ENCODE data around the gene CFAP20DC. TPM values are rescaled to one million over a fixed set of nuclear protein-coding genes. Genes with fewer than 3 reads are reported as not detected.
"Not testable (repeated sequence)": the region's sequence is repeated elsewhere in the genome, so short reads cannot be mapped to it uniquely, and the experiment has no call there.

The CFAP20DC gene
- total RNA-seq, 2 experiments from 2014 or later: 2.4 to 2.5 TPM

- Mint-ChIP-seq H3K9me3 (no peaks in the 10 kb centered on the region), H3K36me3 (no peaks in the 10 kb centered on the region), H3K4me1 (ENCODE audit: low read depth) (no peaks in the 10 kb centered on the region), H3K27ac (no peak overlapping the region), H3K4me3 (no peak overlapping the region), H3K27me3 (peaks cover 4% of the 10 kb centered on the region)
- POLR2A ChIA-PET: no interaction called here
- intact Hi-C loops (cut with micrococcal nuclease): no loop called here
- no peak for DNase-seq
- CTCF ChIA-PET: no interaction called here
These were observed 312.2 kb downstream of the CFAP20DC start for GRCh38 chr3:58737644-58738043.

GRCh38 chr3:58731673-58732072 lies 318.2 kb downstream of the CFAP20DC start:
- Mint-ChIP-seq H3K27me3 (no peaks in the 10 kb centered on the region), H3K27ac (no peak overlapping the region), H3K36me3 (no peaks in the 10 kb centered on the region), H3K4me1 (ENCODE audit: low read depth) (no peaks in the 10 kb centered on the region), H3K4me3 (no peak overlapping the region), H3K9me3 (no peaks in the 10 kb centered on the region)
- DNase-seq: no peak
- ChIA-PET POLR2A (no interaction called here), CTCF (no interaction called here)
- intact Hi-C loops (cut with micrococcal nuclease): no loop called here

- no peak for DNase-seq
- Mint-ChIP-seq H3K4me3 (no peak overlapping the region), H3K27ac (no peak overlapping the region), H3K36me3 (no peaks in the 10 kb centered on the region), H3K4me1 (ENCODE audit: low read depth) (no peaks in the 10 kb centered on the region), H3K27me3 (no peaks in the 10 kb centered on the region), H3K9me3 (no peaks in the 10 kb centered on the region)
- intact Hi-C loops (cut with micrococcal nuclease): no loop called here
- ChIA-PET POLR2A (no interaction called here), CTCF (no interaction called here)
These were observed 321.1 kb downstream of the CFAP20DC start for GRCh38 chr3:58728723-58729122.

- no peaks in the 10 kb centered on the region for H3K4me1 Mint-ChIP-seq (ENCODE audit: low read depth)
- DNase-seq: no peak
- no peaks in the 10 kb centered on the region for H3K36me3 Mint-ChIP-seq
- CTCF ChIA-PET: no interaction called here
- no peak overlapping the region for H3K4me3 Mint-ChIP-seq
- POLR2A ChIA-PET: no interaction called here
- intact Hi-C loops (cut with micrococcal nuclease): no loop called here
- no peaks in the 10 kb centered on the region for H3K9me3 Mint-ChIP-seq
- H3K27me3 Mint-ChIP-seq: no peaks in the 10 kb centered on the region
- H3K27ac Mint-ChIP-seq: no peak overlapping the region
These were observed 324.4 kb downstream of the CFAP20DC start for GRCh38 chr3:58725326-58725853.

- POLR2A ChIA-PET: no interaction called here
- CTCF ChIA-PET: no interaction called here
- DNase-seq: no peak
- no peak overlapping the region for H3K27ac Mint-ChIP-seq
- H3K4me3 Mint-ChIP-seq: no peak overlapping the region
- intact Hi-C loops (cut with micrococcal nuclease): no loop called here
- H3K27me3 Mint-ChIP-seq: no peaks in the 10 kb centered on the region
- H3K9me3 Mint-ChIP-seq: no peaks in the 10 kb centered on the region
- no peaks in the 10 kb centered on the region for H3K36me3 Mint-ChIP-seq
- H3K4me1 Mint-ChIP-seq (ENCODE audit: low read depth): no peaks in the 10 kb centered on the region
These were observed 325.5 kb downstream of the CFAP20DC start for GRCh38 chr3:58724336-58724735.

GRCh38 chr3:58723173-58723572 lies 326.7 kb downstream of the CFAP20DC start:
- Mint-ChIP-seq H3K9me3 (no peaks in the 10 kb centered on the region), H3K36me3 (no peaks in the 10 kb centered on the region), H3K4me3 (no peak overlapping the region), H3K27me3 (no peaks in the 10 kb centered on the region), H3K27ac (no peak overlapping the region), H3K4me1 (ENCODE audit: low read depth) (no peaks in the 10 kb centered on the region)
- intact Hi-C loops (cut with micrococcal nuclease): no loop called here
- ChIA-PET CTCF (no interaction called here), POLR2A (no interaction called here)
- DNase-seq: no peak

GRCh38 chr3:58722561-58722960 lies 327.3 kb downstream of the CFAP20DC start:
- Mint-ChIP-seq H3K4me1 (ENCODE audit: low read depth) (no peaks in the 10 kb centered on the region), H3K9me3 (no peaks in the 10 kb centered on the region), H3K4me3 (no peak overlapping the region), H3K27ac (no peak overlapping the region), H3K27me3 (no peaks in the 10 kb centered on the region), H3K36me3 (no peaks in the 10 kb centered on the region)
- no peak for DNase-seq
- ChIA-PET POLR2A (no interaction called here), CTCF (no interaction called here)
- intact Hi-C loops (cut with micrococcal nuclease): no loop called here

GRCh38 chr3:58720526-58720925 lies 329.3 kb downstream of the CFAP20DC start:
- no peak for DNase-seq
- intact Hi-C loops (cut with micrococcal nuclease): no loop called here
- Mint-ChIP-seq H3K9me3 (no peaks in the 10 kb centered on the region), H3K36me3 (no peaks in the 10 kb centered on the region), H3K27me3 (no peaks in the 10 kb centered on the region), H3K4me1 (ENCODE audit: low read depth) (no peaks in the 10 kb centered on the region), H3K4me3 (no peak overlapping the region), H3K27ac (no peak overlapping the region)
- ChIA-PET CTCF (no interaction called here), POLR2A (no interaction called here)

GRCh38 chr3:58719684-58720083 lies 330.1 kb downstream of the CFAP20DC start:
- no peaks in the 10 kb centered on the region for H3K4me1 Mint-ChIP-seq (ENCODE audit: low read depth)
- no peak overlapping the region for H3K27ac Mint-ChIP-seq
- intact Hi-C loops (cut with micrococcal nuclease): no loop called here
- no peaks in the 10 kb centered on the region for H3K27me3 Mint-ChIP-seq
- POLR2A ChIA-PET: interaction anchor here (0.6 kb wide), 1 partner anchor 105 kb away, joined by 4 read pairs; no protein-coding TSS in a partner anchor
- no peaks in the 10 kb centered on the region for H3K36me3 Mint-ChIP-seq
- no peak overlapping the region for H3K4me3 Mint-ChIP-seq
- no peaks in the 10 kb centered on the region for H3K9me3 Mint-ChIP-seq
- CTCF ChIA-PET: interaction anchor here (0.7 kb wide), 2 partner anchors 245 to 249 kb away, joined by 3 read pairs; no protein-coding TSS in a partner anchor
- no peak for DNase-seq

- ChIA-PET CTCF (no interaction called here), POLR2A (no interaction called here)
- H3K27ac Mint-ChIP-seq: no peak overlapping the region
- intact Hi-C loops (cut with micrococcal nuclease): no loop called here
- no peaks in the 10 kb centered on the region for H3K27me3 Mint-ChIP-seq
- H3K4me1 Mint-ChIP-seq (ENCODE audit: low read depth): no peaks in the 10 kb centered on the region
- no peak for DNase-seq
- no peaks in the 10 kb centered on the region for H3K9me3 Mint-ChIP-seq
- no peaks in the 10 kb centered on the region for H3K36me3 Mint-ChIP-seq
- no peak overlapping the region for H3K4me3 Mint-ChIP-seq
These were observed 336.0 kb downstream of the CFAP20DC start for GRCh38 chr3:58713715-58714401.

- no peak for DNase-seq
- Mint-ChIP-seq H3K36me3 (no peaks in the 10 kb centered on the region), H3K27me3 (peaks cover 4% of the 10 kb centered on the region), H3K4me3 (no peak overlapping the region), H3K9me3 (no peaks in the 10 kb centered on the region), H3K4me1 (ENCODE audit: low read depth) (no peaks in the 10 kb centered on the region), H3K27ac (no peak overlapping the region)
- ChIA-PET CTCF (no interaction called here), POLR2A (no interaction called here)
- intact Hi-C loops (cut with micrococcal nuclease): no loop called here
These were observed 338.0 kb downstream of the CFAP20DC start for GRCh38 chr3:58711871-58712270.

- H3K27ac Mint-ChIP-seq; H3K27me3 Mint-ChIP-seq; H3K4me1 Mint-ChIP-seq (ENCODE audit: low read depth); intact Hi-C loops (cut with micrococcal nuclease); POLR2A ChIA-PET; H3K9me3 Mint-ChIP-seq; H3K4me3 Mint-ChIP-seq; DNase-seq; H3K36me3 Mint-ChIP-seq; CTCF ChIA-PET: not testable (repeated sequence)
These were observed 340.8 kb downstream of the CFAP20DC start for GRCh38 chr3:58708983-58709382.

- H3K9me3 Mint-ChIP-seq: no peaks in the 10 kb centered on the region
- peaks cover 4% of the 10 kb centered on the region for H3K27me3 Mint-ChIP-seq
These were observed 341.6 kb downstream of the CFAP20DC start for GRCh38 chr3:58708116-58708791.

More at GRCh38 chr3:58708116-58708791, 341.6 kb downstream of the CFAP20DC start:
- intact Hi-C loops (cut with micrococcal nuclease): no loop called here
- no peak for DNase-seq
- no peak overlapping the region for H3K4me3 Mint-ChIP-seq
- H3K4me1 Mint-ChIP-seq (ENCODE audit: low read depth): no peaks in the 10 kb centered on the region
- H3K36me3 Mint-ChIP-seq: no peaks in the 10 kb centered on the region
- H3K27ac Mint-ChIP-seq: no peak overlapping the region
- ChIA-PET POLR2A (no interaction called here), CTCF (no interaction called here)
